Upper lobe of right lung (tissue), 1 donor: ENCODE results near the gene TBX10. TPM values are rescaled to one million over a fixed set of nuclear protein-coding genes. Genes with fewer than 3 reads are reported as not detected.
A peak's percentile ranks its signal among the peaks of the same experiment; 100 is the strongest.

Experiments used
- ATAC-seq: fragments of 200-7000 bp; cut with Tn5 transposase; one replicate; pipeline ENCODE4 v1.9.1; 2020; ENCODE audit warnings: mild to moderate bottlenecking, moderate library complexity
- DNase-seq: peaks from one replicate; pipeline ENCODE4 v3.0.0-alpha.2; 2020
- H3K27ac ChIP-seq: fragments of 200-600 bp; one replicate; pipeline ENCODE4 v1.8.0; 2022
- H3K27me3 ChIP-seq: fragments of 200-600 bp; one replicate; pipeline ENCODE4 v1.8.0; 2022; ENCODE audit warnings: mild to moderate bottlenecking
- H3K36me3 ChIP-seq: fragments of 200-600 bp; one replicate; pipeline ENCODE4 v1.8.0; 2022
- H3K4me1 ChIP-seq: fragments of 200-600 bp; one replicate; pipeline ENCODE4 v1.8.0; 2022
- H3K4me3 ChIP-seq: fragments of 200-600 bp; one replicate; pipeline ENCODE4 v1.8.0; 2022; ENCODE audit warnings: mild to moderate bottlenecking
- H3K9me3 ChIP-seq: fragments of 200-600 bp; one replicate; pipeline ENCODE4 v1.8.0; 2022
- CTCF ChIP-seq: fragments of 200-600 bp; IDR thresholded peaks from one replicate; pipeline ENCODE4 v1.8.0; 2022; ENCODE audit warnings: antibody characterized with exemption
- intact Hi-C: fragments of 100-400 bp; cut with DNase I; formaldehyde crosslinking; loops from one replicate; pipeline ENCODE4 v1.11.0; 2022
- total RNA-seq: library from RNA; stranded (reverse); fragmentation: NEBNext Ultra II Directional; extraction: Animal tissue kit (Norgen Biotek cat#: 25700); gene quantifications from one replicate; pipeline ENCODE4 v1.2.1, GENCODE V29; 2021
- donor health status: DM: no; HTN: yes; CAD: no; lungs with severe emphysema.

Gene TBX10
- total RNA-seq, 1 donor from 2014 or later, result not detected

GRCh38 chr11:67630943-67631331 lies 8.6 kb downstream of the TBX10 start:
- no peaks in the 10 kb centered on the region for H3K27me3 ChIP-seq
- no peak for DNase-seq
- no peak for ATAC-seq
- intact Hi-C loops, result loop anchor here (5.0 kb wide), 1 partner anchor 51 kb away; no protein-coding TSS in a partner anchor
- peak overlapping the region; percentile 75 for H3K4me3 ChIP-seq
- peak overlapping the region; percentile 71 for H3K27ac ChIP-seq
- no peaks in the 10 kb centered on the region for H3K9me3 ChIP-seq
- H3K4me1 ChIP-seq, result peaks cover 6% of the 10 kb centered on the region
- H3K36me3 ChIP-seq, result no peaks in the 10 kb centered on the region
- no peak for TF ChIP-seq CTCF

- H3K36me3 ChIP-seq, result no peaks in the 10 kb centered on the region
- peak; percentile 100 for DNase-seq
- no peaks in the 10 kb centered on the region for H3K27me3 ChIP-seq
- no peaks in the 10 kb centered on the region for H3K9me3 ChIP-seq
- peak; percentile 70 for TF ChIP-seq CTCF
- intact Hi-C loops, result loop anchor here (5.0 kb wide), 1 partner anchor 52 kb away; no protein-coding TSS in a partner anchor
- peak overlapping the region; percentile 85 for H3K27ac ChIP-seq
- H3K4me1 ChIP-seq, result peaks cover 6% of the 10 kb centered on the region
- peak overlapping the region; percentile 75 for H3K4me3 ChIP-seq
- ATAC-seq, result peak; percentile 91
Observed at GRCh38 chr11:67630228-67630942, 9.2 kb downstream of the TBX10 start.

- intact Hi-C loops, result loop anchor here (5.0 kb wide), 1 partner anchor 53 kb away; no protein-coding TSS in a partner anchor
- H3K27ac ChIP-seq, result peak within 1 kb of the TSS; percentile 85
- ATAC-seq (peak; percentile 71), DNase-seq (peak; percentile 93)
- peak within 1 kb of the TSS; percentile 75 for H3K4me3 ChIP-seq
- H3K9me3 ChIP-seq, result no peaks in the 10 kb centered on the region
- H3K4me1 ChIP-seq, result peaks cover 6% of the 10 kb centered on the region
- peak; percentile 91 for TF ChIP-seq CTCF
- H3K36me3 ChIP-seq, result no peaks in the 10 kb centered on the region
- no peaks in the 10 kb centered on the region for H3K27me3 ChIP-seq
Observed at GRCh38 chr11:67629386-67630227, 10.0 kb downstream of the TBX10 start, which contains the start of gene NUDT8. TSS of gene NUDT8 (minus strand) at chr11:67629937. CDS start at chr11:67629911, 26 bp downstream.

- no peaks in the 10 kb centered on the region for H3K36me3 ChIP-seq
- no peak for TF ChIP-seq CTCF
- H3K9me3 ChIP-seq, result no peaks in the 10 kb centered on the region
- peaks cover 6% of the 10 kb centered on the region for H3K4me1 ChIP-seq
- intact Hi-C loops, result no loop called here
- no peaks in the 10 kb centered on the region for H3K27me3 ChIP-seq
- DNase-seq, result peak; percentile 66
- ATAC-seq, result no peak
- H3K27ac ChIP-seq, result peak overlapping the region; percentile 85
- peak overlapping the region; percentile 75 for H3K4me3 ChIP-seq
Observed at GRCh38 chr11:67628710-67629385, 10.7 kb downstream of the TBX10 start.

GRCh38 chr11:67627812-67628624 lies 11.5 kb downstream of the TBX10 start:
- no peaks in the 10 kb centered on the region for H3K9me3 ChIP-seq
- no peak for TF ChIP-seq CTCF
- ATAC-seq (no peak), DNase-seq (peak; percentile 59)
- H3K27me3 ChIP-seq, result no peaks in the 10 kb centered on the region
- no peak overlapping the region for H3K27ac ChIP-seq
- H3K4me1 ChIP-seq, result peaks cover 6% of the 10 kb centered on the region
- H3K36me3 ChIP-seq, result no peaks in the 10 kb centered on the region
- H3K4me3 ChIP-seq, result no peak overlapping the region
- intact Hi-C loops, result no loop called here
